Mucosa of stomach (tissue), 1 donor: ENCODE results near the gene C1orf21.

ENCODE experiments used
- H3K27me3 ChIP-seq: one replicate; pipeline ENCODE4 v1.7.0; 2013; ENCODE audit warnings: mild to moderate bottlenecking, low read length; ENCODE audit not compliant: control insufficient read depth, insufficient read depth
- H3K36me3 ChIP-seq: one replicate; pipeline ENCODE4 v1.7.0; 2013; ENCODE audit warnings: low read length; ENCODE audit not compliant: control insufficient read depth, insufficient read depth
- H3K4me1 ChIP-seq: one replicate; pipeline ENCODE4 v1.7.0; 2013; ENCODE audit warnings: mild to moderate bottlenecking, low read length; ENCODE audit not compliant: control insufficient read depth, insufficient read depth
- H3K4me3 ChIP-seq: one replicate; pipeline ENCODE4 v1.7.0; 2013; ENCODE audit warnings: low read length
- H3K9ac ChIP-seq: one replicate; pipeline ENCODE4 v1.7.0; 2013; ENCODE audit warnings: mild to moderate bottlenecking, low read length, moderate library complexity
- H3K9me3 ChIP-seq: one replicate; pipeline ENCODE4 v1.7.0; 2013; ENCODE audit warnings: mild to moderate bottlenecking, low read length, moderate library complexity; ENCODE audit not compliant: control insufficient read depth
- donor health status: Pancreatic carcinoma.

Gene C1orf21

GRCh38 chr1:184539580-184539979 lies 152.8 kb downstream of the C1orf21 start:
- no peaks in the 10 kb centered on the region for H3K9me3 ChIP-seq
- no peaks in the 10 kb centered on the region for H3K4me1 ChIP-seq
- no peak overlapping the region for H3K4me3 ChIP-seq
- H3K36me3 ChIP-seq, result no peaks in the 10 kb centered on the region
- no peaks in the 10 kb centered on the region for H3K27me3 ChIP-seq
- H3K9ac ChIP-seq, result no peak overlapping the region

- H3K36me3 ChIP-seq, result no peaks in the 10 kb centered on the region
- no peaks in the 10 kb centered on the region for H3K9me3 ChIP-seq
- no peak overlapping the region for H3K9ac ChIP-seq
- H3K4me3 ChIP-seq, result no peak overlapping the region
- no peaks in the 10 kb centered on the region for H3K4me1 ChIP-seq
- H3K27me3 ChIP-seq, result no peaks in the 10 kb centered on the region
Measured at GRCh38 chr1:184541537-184542152, 154.8 kb downstream of the C1orf21 start.

- Histone ChIP-seq H3K4me1 (no peaks in the 10 kb centered on the region), H3K4me3 (no peak overlapping the region), H3K36me3 (no peaks in the 10 kb centered on the region), H3K9ac (no peak overlapping the region), H3K9me3 (no peaks in the 10 kb centered on the region), H3K27me3 (no peaks in the 10 kb centered on the region)
Measured at GRCh38 chr1:184542291-184542690, 155.5 kb downstream of the C1orf21 start.

- H3K4me1 ChIP-seq, result no peaks in the 10 kb centered on the region
- no peaks in the 10 kb centered on the region for H3K27me3 ChIP-seq
- H3K9me3 ChIP-seq, result no peaks in the 10 kb centered on the region
- no peak overlapping the region for H3K9ac ChIP-seq
- H3K36me3 ChIP-seq, result no peaks in the 10 kb centered on the region
- H3K4me3 ChIP-seq, result no peak overlapping the region
Measured at GRCh38 chr1:184545601-184546000, 158.8 kb downstream of the C1orf21 start.

- no peaks in the 10 kb centered on the region for H3K4me1 ChIP-seq
- H3K27me3 ChIP-seq, result no peaks in the 10 kb centered on the region
- H3K9ac ChIP-seq, result no peak overlapping the region
- H3K4me3 ChIP-seq, result no peak overlapping the region
- H3K36me3 ChIP-seq, result no peaks in the 10 kb centered on the region
- no peaks in the 10 kb centered on the region for H3K9me3 ChIP-seq
Measured at GRCh38 chr1:184552446-184552845, 165.6 kb downstream of the C1orf21 start.

GRCh38 chr1:184553845-184554244 lies 167.0 kb downstream of the C1orf21 start:
- H3K4me1 ChIP-seq, result no peaks in the 10 kb centered on the region
- H3K9me3 ChIP-seq, result no peaks in the 10 kb centered on the region
- no peaks in the 10 kb centered on the region for H3K36me3 ChIP-seq
- H3K4me3 ChIP-seq, result no peak overlapping the region
- H3K27me3 ChIP-seq, result no peaks in the 10 kb centered on the region
- H3K9ac ChIP-seq, result no peak overlapping the region

- H3K36me3 ChIP-seq, result no peaks in the 10 kb centered on the region
- no peak overlapping the region for H3K9ac ChIP-seq
- no peak overlapping the region for H3K4me3 ChIP-seq
- H3K9me3 ChIP-seq, result no peaks in the 10 kb centered on the region
- no peaks in the 10 kb centered on the region for H3K27me3 ChIP-seq
- no peaks in the 10 kb centered on the region for H3K4me1 ChIP-seq
Measured at GRCh38 chr1:184555665-184556641, 169.1 kb downstream of the C1orf21 start.

GRCh38 chr1:184556665-184557064 lies 169.8 kb downstream of the C1orf21 start:
- Histone ChIP-seq H3K9me3 (no peaks in the 10 kb centered on the region), H3K27me3 (no peaks in the 10 kb centered on the region), H3K4me1 (no peaks in the 10 kb centered on the region)

GRCh38 chr1:184557423-184558347 lies 170.9 kb downstream of the C1orf21 start:
- no peaks in the 10 kb centered on the region for H3K9me3 ChIP-seq
- no peak overlapping the region for H3K4me3 ChIP-seq
- H3K36me3 ChIP-seq, result no peaks in the 10 kb centered on the region
- no peaks in the 10 kb centered on the region for H3K27me3 ChIP-seq
- peaks cover 8% of the 10 kb centered on the region for H3K4me1 ChIP-seq
- H3K9ac ChIP-seq, result no peak overlapping the region

More at GRCh38 chr1:184556665-184557064, 169.8 kb downstream of the C1orf21 start:
- Histone ChIP-seq H3K4me3 (no peak overlapping the region), H3K9ac (no peak overlapping the region), H3K36me3 (no peaks in the 10 kb centered on the region)

- peaks cover 8% of the 10 kb centered on the region for H3K4me1 ChIP-seq
Measured at GRCh38 chr1:184558691-184559090, 171.9 kb downstream of the C1orf21 start.

GRCh38 chr1:184559117-184559713 lies 172.4 kb downstream of the C1orf21 start:
- no peak overlapping the region for H3K9ac ChIP-seq
- H3K4me3 ChIP-seq, result no peak overlapping the region
- no peaks in the 10 kb centered on the region for H3K36me3 ChIP-seq
- no peaks in the 10 kb centered on the region for H3K9me3 ChIP-seq
- H3K4me1 ChIP-seq, result peaks cover 8% of the 10 kb centered on the region
- H3K27me3 ChIP-seq, result no peaks in the 10 kb centered on the region

More at GRCh38 chr1:184558691-184559090, 171.9 kb downstream of the C1orf21 start:
- Histone ChIP-seq H3K4me3 (no peak overlapping the region), H3K9me3 (no peaks in the 10 kb centered on the region), H3K9ac (no peak overlapping the region), H3K27me3 (no peaks in the 10 kb centered on the region), H3K36me3 (no peaks in the 10 kb centered on the region)
